Neural cell (in vitro differentiated cells): Measurements from ENCODE around the gene ITPRIP.

Experiments used
- CTCF ChIP-seq: fragments of 450-650 bp; IDR thresholded peaks from 2 replicates; pipeline ENCODE4 v1.5.1; 2014; ENCODE audit warnings: antibody characterized with exemption, mild to moderate bottlenecking, moderate library complexity; ENCODE audit not compliant: poor library complexity, severe bottlenecking
- EP300 ChIP-seq: fragments of 450-650 bp; conservative IDR thresholded peaks from 2 replicates; pipeline ENCODE4 v1.6.1; 2014; ENCODE audit warnings: antibody characterized with exemption, mild to moderate bottlenecking, moderate library complexity; ENCODE audit not compliant: poor library complexity, severe bottlenecking
- EZH2 ChIP-seq: fragments of 200-600, 300-800 bp; shearing (Covaris generic), sonication (generic); IDR thresholded peaks from 2 replicates; pipeline ENCODE4 v1.6.1; 2014; ENCODE audit warnings: antibody characterized with exemption, low read length, borderline replicate concordance, mild to moderate bottlenecking; ENCODE audit not compliant: insufficient read depth, poor library complexity, severe bottlenecking
- MXI1 ChIP-seq: fragments of 450-650 bp; conservative IDR thresholded peaks from 2 replicates; pipeline ENCODE4 v1.6.1; 2014; ENCODE audit warnings: antibody characterized with exemption, mild to moderate bottlenecking; ENCODE audit not compliant: poor library complexity, severe bottlenecking
- POLR2AphosphoS5 ChIP-seq: IDR thresholded peaks from 2 replicates; pipeline ENCODE4 v1.6.1; 2012
- RAD21 ChIP-seq: fragments of 450-650 bp; conservative IDR thresholded peaks from 2 replicates; pipeline ENCODE4 v1.6.1; 2014; ENCODE audit warnings: antibody characterized with exemption, mild to moderate bottlenecking, moderate library complexity
- SMC3 ChIP-seq: fragments of 450-650 bp; conservative IDR thresholded peaks from 2 replicates; pipeline ENCODE4 v1.6.1; 2014; ENCODE audit warnings: antibody characterized with exemption, mild to moderate bottlenecking, moderate library complexity; ENCODE audit not compliant: poor library complexity

GRCh38 chr10:104315486-104315921 is 22.8 kb downstream of the ITPRIP start:
- no peak for TF ChIP-seq CTCF
- no peak for TF ChIP-seq MXI1
- TF ChIP-seq EZH2: no peak
- TF ChIP-seq POLR2AphosphoS5: no peak
- TF ChIP-seq RAD21: no peak
- no peak for TF ChIP-seq EP300
- no peak for TF ChIP-seq SMC3
